ENCODE data around the gene LYPD6.

LYPD6 gene

GRCh38 chr2:149513461-149513860 lies 183.1 kb downstream of the LYPD6 start:
- no peak for DNase-seq (ENCODE audit: low read depth)
